ENCODE measurements around the gene POLD1.
"Not testable (repeated sequence)": the region's sequence is repeated elsewhere in the genome, so short reads cannot be mapped to it uniquely, and the experiment has no call there.

The POLD1 gene

DNA sequence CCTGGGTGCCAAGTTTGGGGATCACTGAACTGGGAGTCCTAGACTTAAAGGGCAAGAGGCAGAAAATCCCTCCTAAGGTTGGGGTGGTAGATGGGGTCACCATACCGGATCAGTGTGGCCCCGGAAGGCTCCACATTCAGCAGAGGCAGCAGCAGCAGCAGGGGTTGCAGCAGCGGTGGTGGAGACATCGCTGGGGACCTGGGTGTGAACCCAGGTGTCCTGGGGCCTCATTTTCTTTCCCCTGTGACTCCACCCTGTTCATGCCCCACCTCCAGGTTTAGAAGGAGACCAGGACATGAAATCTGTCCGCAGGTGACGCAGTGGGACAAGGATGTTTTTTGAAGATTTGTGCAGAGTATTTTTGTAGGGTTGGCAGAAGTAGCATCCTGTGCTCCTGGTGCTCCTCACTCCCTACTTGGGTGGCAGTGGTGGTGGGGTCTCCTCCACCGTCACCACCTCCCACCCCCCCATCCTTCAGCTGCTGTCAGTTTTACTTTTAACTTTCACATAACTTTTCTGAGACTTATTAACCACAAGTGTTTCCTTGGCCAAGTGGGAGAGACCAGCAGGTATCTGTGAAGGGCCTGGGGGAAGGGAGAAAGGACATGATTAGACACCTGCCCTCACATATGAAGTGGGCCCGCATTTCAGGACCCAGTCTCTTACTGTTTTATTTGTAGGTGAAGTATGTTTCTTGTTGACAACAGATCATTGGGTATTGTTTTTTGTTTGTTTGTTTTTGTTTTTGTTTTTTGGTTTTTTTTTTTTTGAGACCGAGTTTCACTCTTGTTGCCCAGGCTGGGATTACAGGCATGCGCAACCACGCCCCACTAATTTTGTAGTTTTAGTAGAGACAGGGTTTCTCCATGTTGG, 18.5 kb upstream of the POLD1 start, which contains the start of gene NAPSA:
Gene NAPSA (minus strand): TSS at position 206 of the 873 bp plus-strand sequence. CDS start 18 bp downstream, at position 188.
- DNase-seq (ENCODE audit: low read depth in 2 of 2): no peak

DNA sequence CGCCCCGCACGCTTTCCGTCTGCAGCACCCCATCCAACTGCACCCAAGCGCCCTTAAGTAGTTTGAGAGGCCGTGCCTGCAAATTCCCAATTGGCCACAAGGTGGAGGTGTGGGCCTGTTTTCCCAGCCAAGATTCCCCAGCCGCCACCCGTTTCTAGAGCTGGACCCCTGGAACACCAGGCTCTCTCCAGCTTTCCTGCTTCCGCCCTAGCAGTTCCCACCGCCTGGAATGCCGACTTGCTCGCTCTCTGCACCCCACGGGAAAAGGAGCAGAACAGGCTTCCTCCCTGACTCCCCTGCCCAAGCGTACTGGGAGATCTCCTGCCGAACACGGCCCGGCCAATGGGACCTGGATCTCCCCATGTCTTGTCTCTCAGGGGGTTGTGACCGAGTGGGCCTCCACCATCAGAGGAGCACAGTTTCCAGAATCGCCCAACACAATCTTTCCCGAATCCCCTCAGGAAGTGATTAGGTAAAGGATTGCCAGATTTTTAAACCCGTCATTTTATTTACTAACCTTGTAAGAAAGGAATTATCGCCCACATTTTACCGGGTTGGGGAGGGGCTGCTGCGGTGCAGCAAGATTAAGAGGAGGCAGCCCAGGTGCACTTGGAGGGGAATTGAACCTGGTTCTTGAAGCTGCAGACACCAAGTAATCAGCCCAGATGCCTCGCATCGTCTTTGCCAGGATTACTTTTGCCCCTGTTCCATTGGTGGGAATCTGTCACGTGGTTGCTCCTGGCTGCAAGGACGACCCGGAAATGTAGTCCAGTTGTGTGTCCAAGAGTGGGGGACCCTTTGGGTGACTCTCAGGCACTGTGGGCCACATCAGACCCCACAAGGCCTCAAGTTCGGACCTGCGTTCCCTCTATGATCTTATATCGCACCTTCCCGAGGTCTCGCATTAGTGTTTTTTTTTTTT, 15.2 kb upstream of the POLD1 start:
- peak; percentile 59 to 69 for DNase-seq (ENCODE audit: low read depth in 2 of 2)

DNA sequence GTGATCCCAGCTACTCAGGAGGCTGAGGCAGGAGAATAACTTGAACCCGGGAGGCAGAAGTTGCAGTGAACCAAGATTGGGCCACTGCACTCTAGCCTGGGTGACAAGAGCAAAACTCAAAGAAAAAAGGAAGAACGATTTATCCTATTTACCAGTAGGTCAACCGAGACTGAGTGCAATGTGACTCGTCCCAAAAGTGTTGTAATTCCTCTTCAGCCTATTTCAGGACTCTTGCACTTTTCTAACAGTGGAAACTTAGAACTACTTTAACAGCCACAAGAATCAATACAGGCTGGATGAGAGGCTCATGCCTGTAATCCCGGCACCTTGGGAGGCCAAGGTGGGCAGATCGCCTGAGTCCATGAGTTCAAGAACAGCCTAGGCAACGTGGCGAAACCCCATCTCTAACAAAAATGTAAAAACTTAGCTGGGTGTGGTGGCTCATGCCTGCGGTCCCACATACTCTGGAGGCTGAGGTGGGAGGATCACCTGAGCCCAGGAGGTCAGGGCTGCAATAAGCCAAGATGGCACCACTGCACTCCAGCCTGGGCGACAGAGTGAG, 12.2 kb upstream of the POLD1 start:
- DNase-seq (ENCODE audit: low read depth in 2 of 2): no peak

DNA sequence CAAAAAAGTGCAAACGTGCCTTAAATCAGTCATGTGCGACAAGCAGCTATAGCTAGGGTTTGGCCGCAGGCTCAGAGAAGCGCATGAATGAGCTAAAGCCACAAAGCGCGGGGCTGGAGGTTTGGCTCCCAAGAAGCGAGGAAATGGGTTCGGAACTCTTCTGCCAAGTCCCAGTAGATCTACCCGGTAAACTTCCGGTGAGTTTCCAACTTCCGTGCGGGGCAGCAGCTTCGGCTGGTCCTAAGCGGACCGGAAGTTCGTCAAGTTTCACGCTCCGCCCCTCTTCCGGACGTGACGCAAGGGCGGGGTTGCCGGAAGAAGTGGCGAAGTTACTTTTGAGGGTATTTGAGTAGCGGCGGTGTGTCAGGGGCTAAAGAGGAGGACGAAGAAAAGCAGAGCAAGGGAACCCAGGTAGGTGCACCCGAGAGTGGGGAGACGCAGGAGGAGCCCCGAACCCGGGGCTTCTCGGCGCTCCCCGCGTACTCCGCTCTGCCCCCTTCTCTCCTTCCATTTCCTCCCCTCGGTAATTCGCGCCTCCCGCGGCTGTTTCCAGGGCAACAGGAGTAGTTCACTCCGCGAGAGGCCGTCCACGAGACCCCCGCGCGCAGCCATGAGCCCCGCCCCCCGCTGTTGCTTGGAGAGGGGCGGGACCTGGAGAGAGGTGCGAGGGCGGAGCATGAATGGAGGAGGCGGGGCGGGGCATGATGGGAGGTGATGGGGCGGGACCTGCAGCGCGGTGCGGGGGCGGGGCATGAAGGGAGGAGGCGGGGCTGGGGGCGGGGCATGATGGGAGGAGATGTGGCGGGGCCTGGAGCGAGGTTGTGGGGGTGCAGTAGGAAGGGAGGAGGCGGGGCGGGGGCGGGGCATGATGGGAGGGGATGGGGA, 7.7 kb upstream of the POLD1 start, which contains the start of gene NR1H2:
Gene NR1H2 (plus strand): TSS at position 292 of the 885 bp plus-strand sequence. CDS start 1,149 bp downstream, outside the sequence.
- peak; percentile 92 to 94 for DNase-seq (ENCODE audit: low read depth in 2 of 2)

DNA sequence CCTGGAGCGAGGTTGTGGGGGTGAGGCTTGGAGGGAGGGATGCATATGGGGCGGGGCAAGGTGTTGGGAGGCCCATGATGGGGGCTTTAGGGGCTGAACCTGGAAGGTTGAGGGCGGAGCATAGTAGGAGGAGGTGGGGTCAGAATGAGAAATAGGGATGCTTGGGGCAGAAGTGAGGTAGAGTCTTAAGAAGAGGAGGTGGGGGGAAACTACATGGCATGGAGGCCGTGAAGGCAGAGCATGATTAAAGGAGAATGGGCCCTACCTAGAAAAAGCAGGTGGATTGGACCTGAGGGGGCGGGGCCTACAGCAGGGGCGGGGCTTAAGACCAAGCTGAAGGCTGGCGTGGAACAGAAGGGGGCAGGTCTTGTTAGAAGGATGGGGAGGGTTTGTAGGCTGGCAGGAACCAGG, 7.1 kb upstream of the POLD1 start:
- DNase-seq (ENCODE audit: low read depth in 2 of 2): peak in 1 of 2 donors; percentile 52

DNA sequence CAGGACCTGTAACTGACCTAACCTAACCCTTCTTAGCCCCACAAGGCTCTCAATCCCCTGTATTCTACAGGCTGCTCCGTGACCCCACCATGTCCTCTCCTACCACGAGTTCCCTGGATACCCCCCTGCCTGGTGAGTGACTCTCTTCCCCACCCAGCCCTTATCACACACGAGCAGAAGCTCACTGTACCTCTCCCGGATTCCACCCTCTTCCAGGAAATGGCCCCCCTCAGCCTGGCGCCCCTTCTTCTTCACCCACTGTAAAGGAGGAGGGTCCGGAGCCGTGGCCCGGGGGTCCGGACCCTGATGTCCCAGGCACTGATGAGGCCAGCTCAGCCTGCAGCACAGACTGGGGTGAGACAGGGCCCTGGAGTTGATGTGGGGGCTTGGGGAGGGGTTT, 6.6 kb upstream of the POLD1 start:
- DNase-seq (ENCODE audit: low read depth in 2 of 2): no peak

DNA sequence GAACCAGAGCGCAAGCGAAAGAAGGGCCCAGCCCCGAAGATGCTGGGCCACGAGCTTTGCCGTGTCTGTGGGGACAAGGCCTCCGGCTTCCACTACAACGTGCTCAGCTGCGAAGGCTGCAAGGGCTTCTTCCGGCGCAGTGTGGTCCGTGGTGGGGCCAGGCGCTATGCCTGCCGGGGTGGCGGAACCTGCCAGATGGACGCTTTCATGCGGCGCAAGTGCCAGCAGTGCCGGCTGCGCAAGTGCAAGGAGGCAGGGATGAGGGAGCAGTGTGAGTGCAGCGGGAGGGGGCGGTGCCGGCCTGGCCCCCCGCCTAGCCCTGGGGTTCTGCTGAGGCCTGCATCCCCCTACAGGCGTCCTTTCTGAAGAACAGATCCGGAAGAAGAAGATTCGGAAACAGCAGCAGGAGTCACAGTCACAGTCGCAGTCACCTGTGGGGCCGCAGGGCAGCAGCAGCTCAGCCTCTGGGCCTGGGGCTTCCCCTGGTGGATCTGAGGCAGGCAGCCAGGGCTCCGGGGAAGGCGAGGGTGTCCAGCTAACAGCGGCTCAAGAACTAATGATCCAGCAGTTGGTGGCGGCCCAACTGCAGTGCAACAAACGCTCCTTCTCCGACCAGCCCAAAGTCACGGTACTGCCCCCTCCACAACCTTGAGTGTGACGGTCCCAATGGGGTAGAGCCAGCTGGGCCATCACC, 5.8 kb upstream of the POLD1 start:
- DNase-seq (ENCODE audit: low read depth in 2 of 2): no peak

DNA sequence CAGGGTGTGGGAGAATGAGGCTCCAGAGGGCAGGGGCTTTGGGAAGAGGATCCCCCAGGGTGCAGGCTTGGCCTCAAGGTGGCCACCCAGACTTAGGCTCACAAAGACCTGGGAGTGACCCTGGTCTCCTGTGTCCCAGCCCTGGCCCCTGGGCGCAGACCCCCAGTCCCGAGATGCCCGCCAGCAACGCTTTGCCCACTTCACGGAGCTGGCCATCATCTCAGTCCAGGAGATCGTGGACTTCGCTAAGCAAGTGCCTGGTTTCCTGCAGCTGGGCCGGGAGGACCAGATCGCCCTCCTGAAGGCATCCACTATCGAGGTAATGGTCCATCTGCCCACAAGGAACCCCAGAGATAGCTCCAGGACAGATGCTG, 5.3 kb upstream of the POLD1 start:
- no peak for DNase-seq (ENCODE audit: low read depth in 2 of 2)

DNA sequence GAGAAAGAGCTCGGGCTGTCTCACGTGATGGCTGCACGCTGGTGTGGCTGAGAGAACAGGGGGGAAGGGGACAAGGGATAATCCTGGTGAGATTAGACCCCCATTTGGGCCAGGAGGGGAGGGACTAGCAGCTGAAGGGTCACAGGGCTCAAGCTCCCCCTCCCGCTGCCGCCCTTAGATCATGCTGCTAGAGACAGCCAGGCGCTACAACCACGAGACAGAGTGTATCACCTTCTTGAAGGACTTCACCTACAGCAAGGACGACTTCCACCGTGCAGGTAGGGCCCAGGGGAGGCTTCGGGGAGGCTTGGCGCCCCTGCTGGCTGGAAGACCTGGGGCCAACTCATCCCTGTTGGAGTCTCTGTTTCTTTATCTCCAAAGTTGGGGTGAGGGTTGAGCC, 4.5 kb upstream of the POLD1 start:
- no peak for DNase-seq (ENCODE audit: low read depth in 2 of 2)

DNA sequence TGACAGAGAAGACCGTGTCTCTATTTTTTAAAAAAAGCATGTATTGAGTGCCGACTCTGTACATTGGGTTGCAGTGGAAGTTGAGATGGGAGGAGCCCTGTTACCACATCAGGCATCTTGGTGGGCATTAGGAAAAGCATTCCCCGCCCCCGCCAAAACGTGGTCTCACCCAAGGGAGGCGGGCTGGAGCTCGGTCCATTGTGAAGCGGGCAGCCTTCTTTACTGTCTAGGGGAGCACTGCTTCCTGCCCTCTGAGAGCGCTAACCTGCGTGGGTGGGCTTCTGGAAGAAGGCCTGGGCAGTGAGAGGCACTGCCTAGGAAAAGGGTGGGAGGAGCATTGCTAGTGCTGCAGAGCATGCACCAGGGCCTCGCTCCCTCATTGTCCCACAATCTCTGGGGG, 4.0 kb upstream of the POLD1 start:
- DNase-seq (ENCODE audit: low read depth in 2 of 2): no peak

DNA sequence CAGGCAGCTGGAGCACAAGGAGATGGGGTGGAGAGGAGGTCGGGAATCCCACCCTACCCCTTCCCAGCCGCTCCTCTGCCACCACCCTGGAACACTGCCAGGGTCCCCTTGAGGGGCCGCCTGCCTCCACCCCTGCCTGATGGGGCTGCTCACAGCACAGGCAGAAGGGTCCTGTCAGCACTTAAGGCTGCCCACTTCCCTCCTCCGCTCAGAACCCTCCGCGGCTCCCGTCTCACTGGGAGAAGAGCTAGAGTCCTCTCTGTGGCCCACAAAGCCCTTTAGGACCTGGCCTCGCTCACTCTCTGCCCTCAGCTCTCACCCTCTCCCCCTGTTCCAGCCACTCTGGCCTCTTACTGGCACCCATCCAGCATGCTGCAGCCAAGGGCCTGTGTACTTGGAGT, 3.4 kb upstream of the POLD1 start:
- DNase-seq (ENCODE audit: low read depth in 2 of 2): no peak

DNA sequence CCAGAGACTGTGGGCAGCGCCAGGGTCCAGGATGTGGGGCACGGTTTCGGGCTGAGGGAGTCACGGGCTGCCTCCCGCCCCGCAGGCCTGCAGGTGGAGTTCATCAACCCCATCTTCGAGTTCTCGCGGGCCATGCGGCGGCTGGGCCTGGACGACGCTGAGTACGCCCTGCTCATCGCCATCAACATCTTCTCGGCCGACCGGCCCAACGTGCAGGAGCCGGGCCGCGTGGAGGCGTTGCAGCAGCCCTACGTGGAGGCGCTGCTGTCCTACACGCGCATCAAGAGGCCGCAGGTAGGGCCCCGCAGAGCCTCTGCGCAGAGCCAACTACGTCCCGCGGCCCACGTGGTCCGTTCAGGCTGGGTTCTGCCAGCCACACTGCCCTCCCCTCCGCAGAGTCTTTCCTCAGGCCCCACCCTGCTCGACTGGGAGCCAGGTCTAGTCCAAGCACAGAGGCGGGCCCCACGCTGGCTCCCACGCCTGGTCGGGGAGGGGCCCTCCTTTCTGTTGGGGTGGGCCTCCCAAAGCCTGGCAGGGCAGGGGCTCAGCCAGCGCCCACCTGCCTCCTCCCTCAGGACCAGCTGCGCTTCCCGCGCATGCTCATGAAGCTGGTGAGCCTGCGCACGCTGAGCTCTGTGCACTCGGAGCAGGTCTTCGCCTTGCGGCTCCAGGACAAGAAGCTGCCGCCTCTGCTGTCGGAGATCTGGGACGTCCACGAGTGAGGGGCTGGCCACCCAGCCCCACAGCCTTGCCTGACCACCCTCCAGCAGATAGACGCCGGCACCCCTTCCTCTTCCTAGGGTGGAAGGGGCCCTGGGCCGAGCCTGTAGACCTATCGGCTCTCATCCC, 2.0 kb upstream of the POLD1 start:
- no peak for DNase-seq (ENCODE audit: low read depth in 2 of 2)

DNA sequence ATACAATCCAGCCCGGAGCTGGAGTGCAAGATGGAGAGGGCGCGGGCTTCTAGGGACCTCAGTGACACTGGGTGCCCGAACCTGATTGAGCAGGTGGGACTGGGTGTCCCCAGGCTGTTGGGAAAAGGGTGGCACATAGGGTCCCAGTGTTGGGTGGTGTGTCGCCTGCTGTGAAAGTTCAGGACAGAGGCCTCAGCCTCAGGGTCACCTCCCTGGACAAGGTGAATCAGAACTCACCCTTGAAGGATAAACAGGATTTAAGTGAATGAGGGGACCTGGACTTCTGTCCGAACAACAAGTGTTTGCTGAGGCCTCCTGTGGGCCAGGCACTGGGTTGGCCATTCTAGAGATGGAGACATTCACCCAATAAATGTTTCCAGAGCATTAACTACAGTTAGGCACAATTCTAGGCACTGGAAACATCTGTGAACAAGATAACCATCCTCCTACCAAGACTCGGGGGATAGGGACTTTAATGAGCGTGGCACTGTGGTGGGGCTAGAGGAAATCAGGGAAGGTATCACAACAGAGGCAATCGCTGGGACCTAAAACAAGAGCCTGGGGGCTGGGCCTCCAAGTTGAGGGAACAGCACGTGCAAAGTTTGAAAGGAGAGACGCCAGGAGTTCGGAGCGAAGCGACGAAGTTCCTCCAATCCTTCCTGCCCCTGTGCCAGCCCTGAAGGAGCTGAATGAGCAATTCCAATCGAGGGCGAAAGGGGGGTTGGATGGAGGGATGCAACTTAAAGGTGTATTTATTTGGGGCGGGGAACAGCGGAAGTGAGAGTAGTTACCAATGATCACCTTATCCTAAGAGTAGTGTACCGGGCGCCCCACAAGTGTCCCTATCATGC, 921 bp upstream of the POLD1 start:
- no peak for DNase-seq (ENCODE audit: low read depth in 2 of 2)

DNA sequence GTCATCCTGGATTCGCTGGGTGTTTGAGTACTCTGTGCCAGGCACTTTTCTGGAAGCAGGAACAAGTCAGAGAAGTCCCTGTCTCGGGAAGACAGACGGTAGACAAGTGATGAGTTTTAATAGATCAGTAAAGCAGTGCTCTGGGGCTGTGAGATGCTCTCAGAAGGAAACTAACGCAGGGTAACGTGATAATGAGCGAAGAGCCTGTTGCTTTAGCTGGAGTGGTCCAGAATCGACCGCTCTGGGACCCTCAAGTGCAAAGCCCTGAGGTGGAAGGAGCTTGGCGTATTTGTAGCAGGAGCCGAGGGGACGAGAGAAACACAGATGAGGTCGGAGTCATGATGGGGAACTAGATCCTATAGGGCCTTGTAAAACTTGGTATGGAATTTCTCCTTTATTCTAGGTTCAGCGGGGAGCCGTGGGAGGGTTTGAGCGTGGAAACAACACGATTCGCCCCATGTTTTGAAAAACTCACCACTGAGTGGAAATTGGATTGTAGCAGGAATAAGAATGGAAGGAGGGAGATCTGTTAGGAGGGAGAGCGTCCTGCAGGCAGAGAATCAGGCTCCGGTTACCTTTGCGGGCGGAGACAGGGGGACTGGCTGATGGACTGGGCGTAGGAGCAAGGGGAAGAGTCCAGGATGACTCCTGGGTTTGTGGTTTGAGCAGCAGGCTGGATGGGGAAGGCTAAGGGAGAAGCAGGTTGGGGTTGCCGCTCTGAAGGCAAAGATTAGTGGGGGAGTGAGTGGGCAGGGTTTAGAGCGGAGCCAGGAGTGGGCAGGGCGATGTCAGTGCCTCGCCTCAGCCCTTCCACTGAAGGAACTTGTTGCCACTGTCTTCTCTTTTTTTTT, 763 bp downstream of the POLD1 start:
- no peak for DNase-seq (ENCODE audit: low read depth in 2 of 2)

DNA sequence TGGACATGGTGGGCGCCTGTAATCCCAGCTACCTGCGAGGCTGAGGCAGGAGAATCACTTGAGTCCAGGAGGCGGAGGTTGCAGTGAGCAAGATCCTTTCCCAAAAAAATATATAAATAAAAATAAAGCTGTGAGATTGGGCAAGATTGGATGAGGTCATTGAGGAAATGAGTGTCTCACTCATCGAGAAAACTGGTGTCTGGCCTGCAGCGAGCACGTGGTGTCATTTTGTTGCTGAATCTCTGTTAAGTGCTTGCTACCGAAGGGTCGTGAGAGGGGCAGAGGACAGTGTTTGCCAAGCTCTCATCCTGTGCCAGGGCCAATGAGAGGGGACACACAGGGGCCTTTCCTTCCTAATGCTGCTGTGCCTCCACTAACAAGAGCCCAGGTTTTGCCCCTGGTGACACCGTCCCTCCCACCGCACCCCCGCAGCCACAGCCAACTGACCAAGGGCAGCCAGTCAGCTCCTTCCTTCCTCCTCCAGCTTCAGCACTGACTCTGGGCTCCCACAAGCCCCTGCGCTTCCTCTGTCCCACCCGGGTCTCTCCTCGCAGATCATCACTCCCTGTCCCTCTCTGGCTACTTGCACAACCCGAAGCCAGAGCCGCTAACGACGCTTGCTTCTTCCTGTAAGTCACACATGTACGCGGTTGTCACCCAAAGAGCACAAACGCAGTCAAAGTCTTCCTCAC, 3.2 kb downstream of the POLD1 start:
- DNase-seq (ENCODE audit: low read depth in 2 of 2): no peak

DNA sequence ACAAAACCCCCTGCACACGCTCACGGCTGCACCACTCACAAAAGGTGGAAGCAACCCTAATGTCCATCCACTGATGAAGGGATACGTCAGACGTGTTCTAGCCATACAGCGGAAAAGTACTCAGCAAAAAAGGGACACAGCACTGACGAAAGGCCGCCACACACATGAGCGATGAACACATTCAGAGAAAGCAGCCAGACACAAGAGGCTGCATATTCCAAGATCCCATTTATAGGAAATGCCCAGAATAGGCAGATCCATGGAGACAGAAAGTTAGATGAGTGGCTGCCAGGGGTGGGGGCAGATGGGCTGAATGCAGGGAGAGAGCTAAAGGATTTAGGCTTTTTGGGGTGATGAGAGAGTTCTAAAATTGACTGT, 3.7 kb downstream of the POLD1 start:
- no peak for DNase-seq (ENCODE audit: low read depth in 2 of 2)

DNA sequence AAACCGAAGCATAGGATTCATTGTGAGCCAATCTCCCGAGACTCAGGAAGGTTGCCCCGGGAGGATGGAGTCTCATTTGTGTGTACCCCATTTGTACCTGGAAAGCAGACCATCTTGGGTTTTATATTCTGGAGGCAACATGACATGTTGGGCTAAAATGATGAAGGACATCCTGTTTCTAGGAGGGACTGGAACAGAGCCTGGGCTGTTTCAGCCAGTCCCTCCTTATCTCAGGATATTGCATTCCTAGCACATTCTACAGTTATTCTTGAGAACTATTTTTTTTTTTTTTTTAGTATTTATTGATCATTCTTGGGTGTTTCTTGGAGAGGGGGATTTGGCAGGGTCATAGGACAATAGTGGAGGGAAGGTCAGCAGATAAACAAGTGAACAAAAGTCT, 6.1 kb downstream of the POLD1 start:
- not testable (repeated sequence) for DNase-seq (ENCODE audit: low read depth in 2 of 2)
